IMR-90 (cell line): ENCODE data around the gene STEAP3. TPM values are rescaled to one million over a fixed set of nuclear protein-coding genes. Genes with fewer than 3 reads are reported as not detected.

ENCODE experiments used
- ATAC-seq: fragments of 200-7000 bp; cut with Tn5 transposase; 2 replicates; pipeline ENCODE4 v1.9.1; 2020; ENCODE audit warnings: low read depth, mild to moderate bottlenecking, moderate library complexity
- BruUV-seq: library from RNA; stranded (reverse); fragments of 400-500 nt; replicated peaks from 2 replicates; lab custom pipeline; 2021; lab: Mats Ljungman, UMichigan
- CTCF ChIA-PET: fragments of 300-600 bp; formaldehyde crosslinking; extraction: SDS; loops from one replicate; lab custom pipeline; 2021; ENCODE audit warnings: antibody characterized with exemption; lab: Yijun Ruan, JAX
- POLR2A ChIA-PET: fragments of 300-600 bp; sonication (Branson Sonifier 250); formaldehyde crosslinking; loops from one replicate; lab custom pipeline; 2022; ENCODE audit warnings: antibody characterized with exemption; ENCODE audit not compliant: unreplicated experiment; lab: Charles Lee
- DNase-seq: peaks from one replicate; pipeline ENCODE4 v3.0.0; 2013
- H2AFZ ChIP-seq: replicated peaks from 2 replicates; pipeline ENCODE3; 2013; ENCODE audit warnings: low read length, mild to moderate bottlenecking; ENCODE audit not compliant: poor library complexity
- H2AK5ac ChIP-seq: 2 replicates; pipeline ENCODE4 v1.6.1; 2013; ENCODE audit warnings: low read depth, low read length, inconsistent platforms
- H2AK9ac ChIP-seq: replicated peaks from 2 replicates; pipeline ENCODE3; 2013; ENCODE audit warnings: mild to moderate bottlenecking, low read depth, low read length, moderate library complexity; ENCODE audit not compliant: poor library complexity
- H2BK120ac ChIP-seq: 2 replicates; pipeline ENCODE4 v1.6.1; 2013; ENCODE audit warnings: low read depth, low read length, inconsistent platforms
- H2BK15ac ChIP-seq: 3 replicates; pipeline ENCODE4 v1.6.1; 2013; ENCODE audit warnings: low read depth, low read length, inconsistent platforms
- H2BK20ac ChIP-seq: 2 replicates; pipeline ENCODE4 v1.6.1; 2013; ENCODE audit warnings: low read depth, mild to moderate bottlenecking, inconsistent platforms, low read length, moderate library complexity
- H2BK5ac ChIP-seq: 2 replicates; pipeline ENCODE4 v1.6.1; 2013; ENCODE audit warnings: mild to moderate bottlenecking, low read depth, low read length, inconsistent platforms; ENCODE audit not compliant: poor library complexity, severe bottlenecking
- H3K14ac ChIP-seq: replicated peaks from 2 replicates; pipeline ENCODE4 v1.6.1; 2013; ENCODE audit warnings: low read depth, low read length, inconsistent platforms
- H3K18ac ChIP-seq: 2 replicates; pipeline ENCODE4 v1.6.1; 2013; ENCODE audit warnings: low read depth, low read length, control low read depth
- H3K23ac ChIP-seq: 2 replicates; pipeline ENCODE4 v1.6.1; 2013; ENCODE audit warnings: low read depth, low read length, inconsistent platforms
- H3K27ac ChIP-seq: 2 replicates; pipeline ENCODE4 v1.5.1; 2013; ENCODE audit warnings: mild to moderate bottlenecking, control low read depth, low read length; ENCODE audit not compliant: insufficient read depth
- H3K27me3 ChIP-seq: 2 replicates; pipeline ENCODE4 v1.6.1; 2013; ENCODE audit warnings: low read length; ENCODE audit not compliant: control insufficient read depth, insufficient read depth
- H3K36me3 ChIP-seq: 2 replicates; pipeline ENCODE4 v1.6.1; 2013; ENCODE audit warnings: low read length, mixed read lengths; ENCODE audit not compliant: control insufficient read depth, insufficient read depth
- H3K4ac ChIP-seq: 2 replicates; pipeline ENCODE4 v1.6.1; 2013; ENCODE audit warnings: low read depth, low read length, inconsistent platforms
- H3K4me1 ChIP-seq: 2 replicates; pipeline ENCODE4 v1.6.1; 2013; ENCODE audit warnings: low read length, mixed read lengths; ENCODE audit not compliant: control insufficient read depth, insufficient read depth
- H3K4me2 ChIP-seq: 2 replicates; pipeline ENCODE4 v1.6.1; 2013; ENCODE audit warnings: low read depth, mild to moderate bottlenecking, control low read depth, low read length, moderate library complexity
- H3K4me3 ChIP-seq: 2 replicates; pipeline ENCODE4 v1.5.1; 2013; ENCODE audit warnings: low read depth, mild to moderate bottlenecking, control low read depth, low read length, moderate library complexity; ENCODE audit not compliant: insufficient read depth
- H3K56ac ChIP-seq: 2 replicates; pipeline ENCODE4 v1.6.1; 2013; ENCODE audit warnings: low read length, inconsistent platforms; ENCODE audit not compliant: insufficient read depth; ENCODE audit errors: extremely low read depth
- H3K79me1 ChIP-seq, 2 experiments: 2 replicates each; pipeline ENCODE4 v1.6.1; 2013; ENCODE audit warnings: low read length in 2 of 2, inconsistent platforms in 1 of 2, low read depth in 1 of 2
- H3K9ac ChIP-seq: 2 replicates; pipeline ENCODE4 v1.6.1; 2013; ENCODE audit warnings: low read depth, low read length, control low read depth
- H3K9me1 ChIP-seq: 2 replicates; pipeline ENCODE4 v1.6.1; 2013; ENCODE audit warnings: low read length, inconsistent platforms; ENCODE audit not compliant: insufficient read depth
- H3K9me3 ChIP-seq: 2 replicates; pipeline ENCODE4 v1.6.1; 2013; ENCODE audit warnings: low read length; ENCODE audit not compliant: control insufficient read depth, insufficient read depth
- H4K20me1 ChIP-seq: 2 replicates; pipeline ENCODE4 v1.6.1; 2013; ENCODE audit warnings: low read length, inconsistent platforms; ENCODE audit not compliant: insufficient read depth
- H4K5ac ChIP-seq: 2 replicates; pipeline ENCODE4 v1.6.1; 2013; ENCODE audit warnings: mild to moderate bottlenecking, low read depth, low read length, control low read depth
- H4K8ac ChIP-seq, 2 experiments: 2 replicates each; pipeline ENCODE4 v1.6.1; 2013; ENCODE audit warnings: low read depth in 2 of 2, low read length in 2 of 2, control low read depth in 1 of 2, inconsistent platforms in 1 of 2
- H4K91ac ChIP-seq: 2 replicates; pipeline ENCODE4 v1.6.1; 2013; ENCODE audit warnings: low read depth, low read length, inconsistent platforms; ENCODE audit not compliant: insufficient read depth
- CTCF ChIP-seq: conservative IDR thresholded peaks from 2 replicates; pipeline ENCODE4 v1.5.1; 2012; ENCODE audit warnings: mild to moderate bottlenecking, low read depth, low read length, improper control_type of control experiment
- ELK1 ChIP-seq: fragments of 150-350 bp; IDR thresholded peaks from 2 replicates; pipeline ENCODE4 v1.6.1; 2016; ENCODE audit warnings: low read depth, mild to moderate bottlenecking, low read length, moderate library complexity, borderline replicate concordance
- MAZ ChIP-seq: IDR thresholded peaks from 2 replicates; pipeline ENCODE4 v1.6.1; 2012; ENCODE audit warnings: low read depth, mild to moderate bottlenecking, low read length, improper control_type of control experiment, moderate library complexity, borderline replicate concordance
- RAD21 ChIP-seq: IDR thresholded peaks from 2 replicates; pipeline ENCODE4 v1.6.1; 2012; ENCODE audit warnings: low read length, improper control_type of control experiment
- SMC3 ChIP-seq: fragments of 150-350 bp; IDR thresholded peaks from 2 replicates; pipeline ENCODE4 v1.6.1; 2016; ENCODE audit warnings: low read depth, mild to moderate bottlenecking, antibody characterized with exemption, low read length, moderate library complexity
- WGBS, 2 experiments: methylation state at CpG; one replicate each; pipeline versions ENCODE4 v1.1.5 to v1.1.7; 2013; ENCODE audit warnings: missing lambda C conversion rate in 2 of 2; ENCODE audit not compliant: insufficient read length in 1 of 2; ENCODE audit errors: extremely low coverage in 2 of 2; 5-methylcytosine and 5-hydroxymethylcytosine counted together
- dilution Hi-C: fragments of 300-500 bp; cut with HindIII; formaldehyde crosslinking; loops from one replicate; pipeline ENCODE4 v1.14.3; 2018; ENCODE audit warnings: low sequenced_read_pairs; ENCODE audit not compliant: unreplicated experiment
- in situ Hi-C: fragments of 300-500 bp; cut with MboI; formaldehyde crosslinking; loops from 3 replicates; pipeline ENCODE4 v1.14.3; 2019; ENCODE audit warnings: low sequenced_read_pairs, inconsistent platforms, mixed read lengths
- intact Hi-C: fragments of 100-400 bp; cut with micrococcal nuclease; formaldehyde crosslinking; loops from 2 replicates; pipeline ENCODE4 v1.10.0; 2022
- polyA plus RNA-seq, 3 experiments: library from polyadenylated mRNA; depleted of rRNA; stranded (reverse); fragments of >200 nt; gene quantifications; 2 replicates each; pipeline ENCODE4 v1.2.3, GENCODE V29; 2012; ENCODE audit warnings: low replicate concordance in 1 of 3
- total RNA-seq: library from RNA; depleted of rRNA; stranded (reverse); fragments of >200 nt; gene quantifications from 2 replicates; pipeline ENCODE4 v1.2.3, GENCODE V29; 2012

Gene STEAP3
- total and polyA plus RNA-seq, 2 of the 4 experiments (the other 2 are of a cell fraction): 19.4 to 43.9 TPM

- 74% methylated on average over 17 of the region's 22 CpGs; no CpG with 5 or more reads in 1 of the 2 experiments for WGBS, 2 experiments
- no TSS peak for BruUV-seq
These were observed 49.2 kb upstream of the STEAP3 start for GRCh38 chr2:119174216-119174992.

More at GRCh38 chr2:119174216-119174992, 49.2 kb upstream of the STEAP3 start:
- CTCF ChIA-PET: no interaction called here
- no peak for DNase-seq
- no peak overlapping the region for H4K5ac ChIP-seq
- H3K23ac ChIP-seq: no peak overlapping the region
- no peak overlapping the region for H3K56ac ChIP-seq
- H2BK15ac ChIP-seq: no peak overlapping the region
- no peaks in the 10 kb centered on the region for H3K4me1 ChIP-seq
- H3K27ac ChIP-seq: no peak overlapping the region
- no peak overlapping the region for H2AFZ ChIP-seq
- H3K4ac ChIP-seq: no peak overlapping the region
- H4K8ac ChIP-seq: no peak overlapping the region
- H3K4me2 ChIP-seq: no peak overlapping the region
- no peak overlapping the region for H3K18ac ChIP-seq
- no peaks in the 10 kb centered on the region for H3K36me3 ChIP-seq
- H3K79me1 ChIP-seq: no peaks in the 10 kb centered on the region
- no peak overlapping the region for H3K14ac ChIP-seq
- no peak overlapping the region for H2BK20ac ChIP-seq
- POLR2A ChIA-PET: no interaction called here
- no peak overlapping the region for H2AK5ac ChIP-seq
- intact Hi-C loops: no loop called here
- H3K9me3 ChIP-seq: no peaks in the 10 kb centered on the region
- H4K91ac ChIP-seq: no peak overlapping the region
- H3K27me3 ChIP-seq: peaks cover 11% of the 10 kb centered on the region; the same call in 1 of the 2 replicates
- no peaks in the 10 kb centered on the region for H3K9me1 ChIP-seq
- H4K20me1 ChIP-seq: no peaks in the 10 kb centered on the region
- no peak overlapping the region for H2AK9ac ChIP-seq
- in situ Hi-C loops: loop anchor here (25.0 kb wide), 1 partner anchor 88 kb away; no protein-coding TSS in a partner anchor
- H3K4me3 ChIP-seq: no peak overlapping the region
- dilution Hi-C loops: no loop called here
- peak; percentile 65; the same call in 1 of the 2 replicates for ATAC-seq
- H2BK5ac ChIP-seq: no peak overlapping the region
- no peak overlapping the region for H2BK120ac ChIP-seq
- H3K9ac ChIP-seq: no peak overlapping the region
- no peak for TF ChIP-seq ELK1
- TF ChIP-seq RAD21: peak; percentile 20; the same call in 1 of the 2 replicates
- TF ChIP-seq CTCF: peak; percentile 52
- TF ChIP-seq MAZ: no peak
- peak; percentile 28 for TF ChIP-seq SMC3
